ENCODE data around the gene ZNF829.

- TF ChIP-seq CTCF (conservative IDR thresholded peaks at IDR 0.05; ENCODE audit: low read depth in 2 of 2) (no peak), EZH2 (IDR thresholded peaks at IDR 0.05; ENCODE audit: low read depth, unreplicated experiment) (no peak), ETS1 (IDR thresholded peaks at IDR 0.05) (no peak), POLR2AphosphoS5 (IDR thresholded peaks at IDR 0.05; ENCODE audit: low read depth) (no peak), REST (IDR thresholded peaks at IDR 0.05; ENCODE audit: unreplicated experiment) (no peak), EZH2phosphoT487 (IDR thresholded peaks at IDR 0.05; ENCODE audit: unreplicated experiment) (no peak), ZNF331 (CRISPR knock-in tag; IDR thresholded peaks at IDR 0.05; ENCODE audit: low read depth) (no peak), CREB1 (CRISPR knock-in tag; IDR thresholded peaks at IDR 0.05; ENCODE audit: low read depth) (no peak), STAT1 (IDR thresholded peaks at IDR 0.05; ENCODE audit: unreplicated experiment) (no peak), JUNB (IDR thresholded peaks at IDR 0.05; ENCODE audit: unreplicated experiment) (no peak), ZNF114 (CRISPR knock-in tag; IDR thresholded peaks at IDR 0.05) (no peak)
Measured at GRCh38 chr19:36838784-36839324, 77.2 kb downstream of the ZNF829 start.

Measured in GM23338 (cell line).